Activated CD8-positive, alpha-beta T cell treated with anti-CD3 and anti-CD28 coated beads for 36 hours (primary cell): ENCODE results near the gene CSRNP3. TPM values are rescaled to one million over a fixed set of nuclear protein-coding genes. Genes with fewer than 3 reads are reported as not detected.

Experiments used
- ATAC-seq: fragments of 200-7000 bp; cut with Tn5 transposase; one replicate; pipeline ENCODE4 v1.10.0; 2021; ENCODE audit warnings: mild to moderate bottlenecking, moderate library complexity
- CTCF ChIA-PET: fragments of 350-600 bp; sonication (Branson Sonifier 250); formaldehyde crosslinking; loops from one replicate; lab custom pipeline; 2021; ENCODE audit warnings: antibody characterized with exemption; lab: Charles Lee
- POLR2A ChIA-PET: fragments of 350-600 bp; sonication (Branson Sonifier 250); formaldehyde crosslinking; loops from one replicate; lab custom pipeline; 2021; ENCODE audit warnings: antibody characterized with exemption; lab: Charles Lee
- DNase-seq: peaks from one replicate; pipeline ENCODE4 v3.0.0-alpha.2; 2020
- H3K27ac Mint-ChIP-seq: one replicate; pipeline ENCODE4 v1.8.0; 2021; ENCODE audit warnings: mild to moderate bottlenecking, mixed read lengths
- H3K27me3 Mint-ChIP-seq: one replicate; pipeline ENCODE4 v1.8.0; 2021; ENCODE audit warnings: mixed read lengths
- H3K36me3 Mint-ChIP-seq: one replicate; pipeline ENCODE4 v1.8.0; 2021; ENCODE audit warnings: low read depth, mixed read lengths
- H3K4me1 Mint-ChIP-seq: one replicate; pipeline ENCODE4 v1.8.0; 2021; ENCODE audit warnings: low read depth, mixed read lengths
- H3K4me3 Mint-ChIP-seq: one replicate; pipeline ENCODE4 v1.8.0; 2021; ENCODE audit warnings: mild to moderate bottlenecking, moderate library complexity, mixed read lengths
- H3K9me3 Mint-ChIP-seq: one replicate; pipeline ENCODE4 v1.8.0; 2021; ENCODE audit warnings: mixed read lengths
- CTCF ChIP-seq: fragments of 200-600 bp; IDR thresholded peaks from one replicate; pipeline ENCODE4 v1.8.0; 2022; ENCODE audit warnings: antibody characterized with exemption, mild to moderate bottlenecking
- intact Hi-C: fragments of 100-400 bp; cut with micrococcal nuclease; formaldehyde crosslinking; loops from one replicate; pipeline ENCODE4 v1.10.0; 2022
- total RNA-seq, 2 experiments: library from RNA; stranded (reverse); gene quantifications; one replicate each; pipeline ENCODE4 v1.2.3, GENCODE V29; 2021

The CSRNP3 gene
- total RNA-seq, 2 experiments from 2014 or later, result not detected

- Mint-ChIP-seq H3K36me3 (no peaks in the 10 kb centered on the region), H3K9me3 (no peaks in the 10 kb centered on the region), H3K4me3 (no peak overlapping the region), H3K27me3 (no peaks in the 10 kb centered on the region), H3K27ac (no peak overlapping the region), H3K4me1 (no peaks in the 10 kb centered on the region)
- POLR2A ChIA-PET, result no interaction called here
- TF ChIP-seq CTCF, result no peak
- intact Hi-C loops, result no loop called here
- CTCF ChIA-PET, result no interaction called here
- ATAC-seq, result no peak
- DNase-seq, result no peak
These were observed 107.1 kb downstream of the CSRNP3 start for GRCh38 chr2:165576409-165577154.

GRCh38 chr2:165582409-165582808, 112.9 kb downstream of the CSRNP3 start:
- ChIA-PET CTCF (no interaction called here), POLR2A (no interaction called here)
- Mint-ChIP-seq H3K27ac (no peak overlapping the region), H3K4me1 (no peaks in the 10 kb centered on the region), H3K27me3 (no peaks in the 10 kb centered on the region), H3K9me3 (no peaks in the 10 kb centered on the region), H3K4me3 (no peak overlapping the region), H3K36me3 (no peaks in the 10 kb centered on the region)
- intact Hi-C loops, result no loop called here
- TF ChIP-seq CTCF, result no peak
- DNase-seq (no peak), ATAC-seq (no peak)

DNA sequence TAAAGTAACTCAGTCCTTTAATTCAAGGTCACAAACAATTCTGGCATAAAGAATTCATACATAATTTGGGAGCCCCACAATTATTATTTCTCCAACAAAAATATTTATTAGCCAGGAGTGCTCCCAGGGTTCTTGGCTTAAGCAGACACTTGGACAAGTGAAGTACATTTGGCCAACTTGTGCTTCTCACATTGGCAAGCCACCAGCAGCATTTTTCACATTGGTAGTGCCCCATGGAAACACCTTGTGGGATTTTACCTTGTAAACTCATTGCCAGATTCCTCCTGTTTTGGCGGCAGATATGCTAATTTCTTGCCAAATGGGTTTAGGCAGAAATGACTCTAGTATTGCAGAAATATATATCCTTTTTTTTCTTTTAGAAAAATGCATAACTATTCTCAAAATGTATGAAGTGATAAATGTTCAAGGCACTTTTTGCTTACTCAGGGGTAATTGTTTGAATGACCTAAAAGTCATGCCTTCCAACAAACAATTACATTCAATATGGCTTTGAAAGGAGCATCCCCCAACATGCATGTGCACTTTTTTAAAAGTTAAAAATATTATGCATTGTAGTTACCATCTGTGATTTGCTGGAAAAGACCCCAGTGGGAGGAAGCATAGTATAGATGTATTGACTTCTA, 113.5 kb downstream of the CSRNP3 start:
- Mint-ChIP-seq H3K9me3 (no peaks in the 10 kb centered on the region), H3K36me3 (no peaks in the 10 kb centered on the region), H3K4me3 (no peak overlapping the region), H3K4me1 (no peaks in the 10 kb centered on the region), H3K27me3 (no peaks in the 10 kb centered on the region), H3K27ac (no peak overlapping the region)
- ChIA-PET CTCF (no interaction called here), POLR2A (no interaction called here)
- ATAC-seq (no peak), DNase-seq (no peak)
- TF ChIP-seq CTCF, result no peak
- intact Hi-C loops, result no loop called here

GRCh38 chr2:165584126-165584654, 114.7 kb downstream of the CSRNP3 start:
- POLR2A ChIA-PET, result no interaction called here
- TF ChIP-seq CTCF, result no peak
- intact Hi-C loops, result no loop called here
- CTCF ChIA-PET, result no interaction called here
- no peaks in the 10 kb centered on the region for H3K9me3 Mint-ChIP-seq
- H3K27ac Mint-ChIP-seq, result no peak overlapping the region
- ATAC-seq (no peak), DNase-seq (no peak)
- no peaks in the 10 kb centered on the region for H3K27me3 Mint-ChIP-seq
- H3K4me3 Mint-ChIP-seq, result no peak overlapping the region
- no peaks in the 10 kb centered on the region for H3K36me3 Mint-ChIP-seq
- H3K4me1 Mint-ChIP-seq, result no peaks in the 10 kb centered on the region

DNA sequence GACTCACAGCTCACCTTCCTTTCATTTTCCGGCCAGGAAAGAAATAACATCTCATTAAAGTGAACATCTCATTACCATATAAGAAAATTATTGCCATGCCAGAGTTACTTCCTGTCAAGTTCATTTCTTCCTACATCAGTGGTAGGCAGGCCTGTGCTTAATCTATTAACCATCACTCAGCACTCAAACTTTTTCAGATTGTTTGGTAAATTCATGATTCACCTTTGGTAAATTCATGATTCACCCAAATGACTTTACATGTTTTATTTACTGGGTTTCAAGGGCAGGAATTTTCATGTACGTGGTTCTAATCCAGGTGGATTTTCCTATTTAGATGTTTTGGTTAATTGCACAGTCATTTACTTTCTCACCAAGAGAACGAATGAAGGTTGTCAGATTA, 116.5 kb downstream of the CSRNP3 start:
- Mint-ChIP-seq H3K4me3 (no peak overlapping the region), H3K36me3 (no peaks in the 10 kb centered on the region), H3K27me3 (no peaks in the 10 kb centered on the region), H3K4me1 (no peaks in the 10 kb centered on the region), H3K9me3 (peaks cover 3% of the 10 kb centered on the region), H3K27ac (no peak overlapping the region)
- no peak for ATAC-seq
- intact Hi-C loops, result no loop called here
- TF ChIP-seq CTCF, result no peak
- ChIA-PET CTCF (no interaction called here), POLR2A (no interaction called here)
- no peak for DNase-seq
